Kidney epithelial cell (primary cell): Measurements from ENCODE around the gene RAB40B. TPM values are rescaled to one million over a fixed set of nuclear protein-coding genes. Genes with fewer than 3 reads are reported as not detected.

Experiments
- DNase-seq: peaks from one replicate; pipeline ENCODE4 v3.0.0-alpha.2; 2010; ENCODE audit warnings: low read depth
- H3K27me3 ChIP-seq: 2 replicates; pipeline ENCODE4 v1.6.0; 2011; ENCODE audit warnings: low read length; ENCODE audit not compliant: control insufficient read depth, insufficient read depth
- H3K36me3 ChIP-seq: 2 replicates; pipeline ENCODE4 v1.5.1; 2011; ENCODE audit warnings: low read length; ENCODE audit not compliant: control insufficient read depth, insufficient read depth
- H3K4me3 ChIP-seq: 2 replicates; pipeline ENCODE4 v1.5.1; 2011; ENCODE audit warnings: low read depth, mild to moderate bottlenecking, control low read depth, low read length
- total RNA-seq: library from RNA; depleted of rRNA; stranded (reverse); fragments of >200 nt; gene quantifications from 2 replicates; pipeline ENCODE4 v1.2.3, GENCODE V29; 2015
- TF ChIP-seq, protein P1 (sequence below): IDR thresholded peaks from 2 replicates; pipeline ENCODE4 v1.5.1; 2011; ENCODE audit warnings: mild to moderate bottlenecking, moderate library complexity, low read length, control low read depth, inconsistent platforms; ENCODE audit not compliant: insufficient read depth, poor library complexity, severe bottlenecking

RAB40B gene
- total RNA-seq, 1 donor from 2014 or later: 7.3 TPM

DNA sequence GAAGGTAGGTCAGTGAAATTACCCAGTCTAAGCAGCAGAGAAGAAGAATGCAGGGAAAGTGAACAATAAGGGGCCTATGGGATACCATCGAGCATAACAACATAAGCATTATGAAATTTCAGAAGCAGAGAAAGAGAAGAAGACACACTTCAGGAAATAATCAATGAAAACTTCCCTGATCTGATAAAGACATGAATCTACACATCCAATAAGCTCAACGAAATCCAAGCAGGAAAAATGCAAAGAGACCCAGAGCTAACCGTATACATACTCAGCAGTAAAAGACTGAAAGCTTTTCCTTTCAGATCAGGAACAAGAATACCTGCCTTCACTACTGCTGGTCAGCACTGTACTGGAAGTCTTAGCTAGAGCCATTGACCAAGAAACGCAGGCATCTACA is 88.8 kb downstream of the RAB40B start:
- H3K27me3 ChIP-seq: no peaks in the 10 kb centered on the region
- no peak overlapping the region for H3K4me3 ChIP-seq
- no peak for DNase-seq
- H3K36me3 ChIP-seq: no peaks in the 10 kb centered on the region
- TF ChIP-seq, protein P1, sequence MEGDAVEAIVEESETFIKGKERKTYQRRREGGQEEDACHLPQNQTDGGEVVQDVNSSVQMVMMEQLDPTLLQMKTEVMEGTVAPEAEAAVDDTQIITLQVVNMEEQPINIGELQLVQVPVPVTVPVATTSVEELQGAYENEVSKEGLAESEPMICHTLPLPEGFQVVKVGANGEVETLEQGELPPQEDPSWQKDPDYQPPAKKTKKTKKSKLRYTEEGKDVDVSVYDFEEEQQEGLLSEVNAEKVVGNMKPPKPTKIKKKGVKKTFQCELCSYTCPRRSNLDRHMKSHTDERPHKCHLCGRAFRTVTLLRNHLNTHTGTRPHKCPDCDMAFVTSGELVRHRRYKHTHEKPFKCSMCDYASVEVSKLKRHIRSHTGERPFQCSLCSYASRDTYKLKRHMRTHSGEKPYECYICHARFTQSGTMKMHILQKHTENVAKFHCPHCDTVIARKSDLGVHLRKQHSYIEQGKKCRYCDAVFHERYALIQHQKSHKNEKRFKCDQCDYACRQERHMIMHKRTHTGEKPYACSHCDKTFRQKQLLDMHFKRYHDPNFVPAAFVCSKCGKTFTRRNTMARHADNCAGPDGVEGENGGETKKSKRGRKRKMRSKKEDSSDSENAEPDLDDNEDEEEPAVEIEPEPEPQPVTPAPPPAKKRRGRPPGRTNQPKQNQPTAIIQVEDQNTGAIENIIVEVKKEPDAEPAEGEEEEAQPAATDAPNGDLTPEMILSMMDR: no peak

DNA sequence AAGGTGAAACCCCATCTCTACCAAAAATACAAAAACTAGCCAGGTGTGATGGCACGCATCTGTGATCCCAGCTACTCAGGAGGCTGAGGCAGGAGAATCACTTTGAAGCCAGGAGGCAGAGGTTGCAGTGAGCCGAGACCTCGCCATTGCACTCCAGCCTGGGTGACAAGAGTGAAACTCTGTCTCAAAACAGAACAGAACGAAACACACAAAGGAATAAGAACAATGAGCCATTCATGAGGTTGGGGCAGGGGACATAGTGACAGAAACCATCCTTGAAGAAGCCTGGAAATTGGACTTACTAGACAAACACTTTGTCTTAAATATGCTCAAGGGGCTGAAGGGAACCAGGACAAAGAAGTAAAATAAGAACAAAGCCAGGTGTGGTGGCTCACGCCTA is 89.7 kb downstream of the RAB40B start:
- H3K27me3 ChIP-seq: no peaks in the 10 kb centered on the region
- TF ChIP-seq, protein P1: no peak
- H3K36me3 ChIP-seq: peaks cover 2% of the 10 kb centered on the region
- no peak for DNase-seq
- no peak overlapping the region for H3K4me3 ChIP-seq

DNA sequence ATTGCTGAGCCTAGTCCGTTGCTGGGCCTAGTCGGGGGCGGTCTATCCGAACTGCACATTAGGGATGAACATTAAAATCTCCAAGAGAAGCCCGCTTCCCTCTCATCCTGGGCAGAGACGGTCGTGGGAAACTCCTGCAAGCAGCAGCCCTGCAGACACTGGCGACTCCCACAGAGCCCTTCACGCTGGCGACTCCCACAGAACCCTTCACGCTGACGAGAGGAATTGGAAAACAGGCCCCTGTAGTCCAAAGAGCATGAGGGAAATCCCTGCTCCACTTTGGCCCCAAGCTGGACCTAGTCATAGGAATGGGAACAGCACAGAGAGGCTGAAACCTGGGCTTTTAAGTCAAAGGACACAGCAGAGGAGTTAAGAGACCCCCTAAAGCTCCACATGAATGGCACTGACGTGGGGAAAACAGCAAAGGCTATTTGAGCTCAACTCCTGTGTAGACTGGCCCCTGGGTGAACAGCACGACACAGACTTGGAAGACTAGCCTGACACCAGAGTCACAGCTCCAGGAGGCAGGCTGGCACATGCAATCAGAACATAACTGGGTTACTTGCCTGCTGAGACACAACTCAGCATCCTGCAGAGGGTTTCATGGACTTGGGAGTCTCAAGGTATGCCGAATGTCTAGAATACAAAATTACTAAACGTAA is 92.4 kb downstream of the RAB40B start:
- no peak for DNase-seq
- no peak overlapping the region for H3K4me3 ChIP-seq
- H3K27me3 ChIP-seq: no peaks in the 10 kb centered on the region
- H3K36me3 ChIP-seq: peaks cover 4% of the 10 kb centered on the region
- TF ChIP-seq, protein P1: no peak

Other genes with a start within 250 kb of the RAB40B start
- 76.0 and 106 TPM in 2 replicates for gene CYBC1, start 247.9 kb downstream of the RAB40B start, total RNA-seq
- gene NARF, start 240.0 kb downstream of the RAB40B start, total RNA-seq: 59.9 and 76.3 TPM in 2 replicates
- 42.5 and 57.7 TPM in 2 replicates for gene FOXK2, start 179.0 kb downstream of the RAB40B start, total RNA-seq
- 98.2 and 102 TPM in 2 replicates for gene WDR45B, start 50.3 kb downstream of the RAB40B start, total RNA-seq
- gene FN3KRP, start 18.0 kb upstream of the RAB40B start, total RNA-seq: 22.0 and 25.3 TPM in 2 replicates
- gene FN3K, start 36.9 kb upstream of the RAB40B start, total RNA-seq: 5.8 and 12.1 TPM in 2 replicates
- 69.6 and 79.6 TPM in 2 replicates for gene TBCD, start 53.4 kb upstream of the RAB40B start, total RNA-seq
- gene ZNF750, start 141.3 kb upstream of the RAB40B start, total RNA-seq: 0.55 and 0.84 TPM in 2 replicates